HUES48 (cell line): Measurements from ENCODE around the gene ATP9B.

Experiments used
- H3K27ac ChIP-seq: one replicate; pipeline ENCODE4 v1.7.0; 2013; ENCODE audit warnings: low read depth, low read length, inconsistent platforms
- H3K27me3 ChIP-seq: 2 replicates; pipeline ENCODE4 v1.6.1; 2013; ENCODE audit warnings: mild to moderate bottlenecking, low read length; ENCODE audit not compliant: control insufficient read depth, insufficient read depth
- H3K36me3 ChIP-seq: 2 replicates; pipeline ENCODE4 v1.6.1; 2013; ENCODE audit warnings: low read length; ENCODE audit not compliant: control insufficient read depth, insufficient read depth
- H3K4me1 ChIP-seq: 2 replicates; pipeline ENCODE4 v1.6.1; 2013; ENCODE audit warnings: mild to moderate bottlenecking, low read length; ENCODE audit not compliant: control insufficient read depth, insufficient read depth
- H3K4me3 ChIP-seq: 2 replicates; pipeline ENCODE4 v1.5.1; 2013; ENCODE audit warnings: mild to moderate bottlenecking, low read depth, low read length
- H3K9ac ChIP-seq: 2 replicates; pipeline ENCODE4 v1.6.1; 2013; ENCODE audit warnings: mild to moderate bottlenecking, low read depth, low read length, moderate library complexity
- H3K9me3 ChIP-seq: 2 replicates; pipeline ENCODE4 v1.6.1; 2013; ENCODE audit warnings: low read length; ENCODE audit not compliant: control insufficient read depth, insufficient read depth

The ATP9B gene

GRCh38 chr18:79339094-79339908, 270.1 kb downstream of the ATP9B start:
- H3K9ac ChIP-seq, result no peak overlapping the region
- H3K27me3 ChIP-seq, result no peaks in the 10 kb centered on the region
- H3K36me3 ChIP-seq, result peaks cover 18% of the 10 kb centered on the region
- H3K27ac ChIP-seq, result no peak overlapping the region
- no peak overlapping the region for H3K4me3 ChIP-seq
- no peaks in the 10 kb centered on the region for H3K9me3 ChIP-seq
- no peaks in the 10 kb centered on the region for H3K4me1 ChIP-seq

- Histone ChIP-seq H3K36me3 (peaks cover 43% of the 10 kb centered on the region), H3K9me3 (no peaks in the 10 kb centered on the region), H3K4me3 (no peak overlapping the region), H3K4me1 (no peaks in the 10 kb centered on the region), H3K27me3 (no peaks in the 10 kb centered on the region), H3K9ac (no peak overlapping the region), H3K27ac (no peak overlapping the region)
Measured at GRCh38 chr18:79343567-79344207, 274.5 kb downstream of the ATP9B start.

GRCh38 chr18:79344208-79344581, 275.0 kb downstream of the ATP9B start:
- no peak overlapping the region for H3K4me3 ChIP-seq
- no peaks in the 10 kb centered on the region for H3K9me3 ChIP-seq
- H3K27ac ChIP-seq, result no peak overlapping the region
- H3K9ac ChIP-seq, result no peak overlapping the region
- H3K27me3 ChIP-seq, result no peaks in the 10 kb centered on the region
- no peaks in the 10 kb centered on the region for H3K4me1 ChIP-seq
- peaks cover 38% of the 10 kb centered on the region for H3K36me3 ChIP-seq

GRCh38 chr18:79345366-79345765, 276.2 kb downstream of the ATP9B start:
- no peaks in the 10 kb centered on the region for H3K9me3 ChIP-seq
- H3K27ac ChIP-seq, result no peak overlapping the region
- H3K4me3 ChIP-seq, result no peak overlapping the region
- H3K36me3 ChIP-seq, result peaks cover 37% of the 10 kb centered on the region
- no peaks in the 10 kb centered on the region for H3K4me1 ChIP-seq
- H3K9ac ChIP-seq, result no peak overlapping the region
- H3K27me3 ChIP-seq, result no peaks in the 10 kb centered on the region

GRCh38 chr18:79345981-79346380, 276.8 kb downstream of the ATP9B start:
- H3K9ac ChIP-seq, result no peak overlapping the region
- no peak overlapping the region for H3K27ac ChIP-seq
- H3K9me3 ChIP-seq, result no peaks in the 10 kb centered on the region
- H3K4me3 ChIP-seq, result no peak overlapping the region
- no peaks in the 10 kb centered on the region for H3K27me3 ChIP-seq
- no peaks in the 10 kb centered on the region for H3K4me1 ChIP-seq
- H3K36me3 ChIP-seq, result peaks cover 37% of the 10 kb centered on the region

GRCh38 chr18:79348066-79348465, 278.9 kb downstream of the ATP9B start:
- Histone ChIP-seq H3K4me1 (no peaks in the 10 kb centered on the region), H3K4me3 (no peak overlapping the region), H3K27me3 (no peaks in the 10 kb centered on the region), H3K36me3 (peaks cover 37% of the 10 kb centered on the region), H3K9ac (no peak overlapping the region), H3K9me3 (no peaks in the 10 kb centered on the region), H3K27ac (no peak overlapping the region)

GRCh38 chr18:79352432-79352831, 283.2 kb downstream of the ATP9B start:
- H3K9ac ChIP-seq, result no peak overlapping the region
- no peaks in the 10 kb centered on the region for H3K27me3 ChIP-seq
- no peak overlapping the region for H3K4me3 ChIP-seq
- H3K4me1 ChIP-seq, result no peaks in the 10 kb centered on the region
- H3K36me3 ChIP-seq, result peaks cover 3% of the 10 kb centered on the region; the same call in 1 of the 2 replicates
- no peaks in the 10 kb centered on the region for H3K9me3 ChIP-seq
- H3K27ac ChIP-seq, result no peak overlapping the region

GRCh38 chr18:79353267-79353666, 284.1 kb downstream of the ATP9B start:
- Histone ChIP-seq H3K27me3 (no peaks in the 10 kb centered on the region), H3K4me3 (no peak overlapping the region), H3K36me3 (no peaks in the 10 kb centered on the region), H3K9me3 (no peaks in the 10 kb centered on the region), H3K9ac (no peak overlapping the region), H3K27ac (no peak overlapping the region), H3K4me1 (no peaks in the 10 kb centered on the region)

GRCh38 chr18:79354350-79354749, 285.2 kb downstream of the ATP9B start:
- Histone ChIP-seq H3K36me3 (peaks cover 3% of the 10 kb centered on the region; the same call in 1 of the 2 replicates), H3K27ac (no peak overlapping the region), H3K27me3 (no peaks in the 10 kb centered on the region), H3K4me1 (no peaks in the 10 kb centered on the region), H3K9me3 (no peaks in the 10 kb centered on the region), H3K4me3 (no peak overlapping the region), H3K9ac (no peak overlapping the region)

GRCh38 chr18:79355433-79356335, 286.5 kb downstream of the ATP9B start:
- no peak overlapping the region for H3K27ac ChIP-seq
- H3K27me3 ChIP-seq, result no peaks in the 10 kb centered on the region
- H3K9ac ChIP-seq, result no peak overlapping the region
- no peaks in the 10 kb centered on the region for H3K4me1 ChIP-seq
- H3K36me3 ChIP-seq, result peaks cover 9% of the 10 kb centered on the region
- H3K9me3 ChIP-seq, result no peaks in the 10 kb centered on the region
- H3K4me3 ChIP-seq, result no peak overlapping the region
